Measurements from ENCODE around the gene AGAP3.

The AGAP3 gene

DNA sequence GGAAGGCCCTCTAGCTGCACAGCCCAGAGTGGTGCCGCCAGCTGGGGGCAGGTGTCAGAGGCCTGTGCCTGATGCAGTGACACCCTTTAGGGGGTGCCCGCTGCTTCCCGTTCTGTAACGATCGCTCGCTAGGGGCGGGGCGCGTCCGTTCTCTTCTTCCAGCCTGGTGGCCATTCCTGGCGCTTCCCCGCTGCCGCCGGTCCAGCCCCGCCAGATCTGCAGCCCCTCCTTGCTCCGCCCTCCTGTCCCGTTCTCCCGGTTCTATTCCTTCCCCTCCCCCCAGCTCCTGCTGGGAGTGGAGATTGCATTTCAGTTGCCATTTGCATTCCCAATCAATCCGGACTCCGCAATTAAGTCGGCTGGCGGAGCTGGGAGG is 39.2 kb downstream of the AGAP3 start:
- no peak for DNase-seq

DNA sequence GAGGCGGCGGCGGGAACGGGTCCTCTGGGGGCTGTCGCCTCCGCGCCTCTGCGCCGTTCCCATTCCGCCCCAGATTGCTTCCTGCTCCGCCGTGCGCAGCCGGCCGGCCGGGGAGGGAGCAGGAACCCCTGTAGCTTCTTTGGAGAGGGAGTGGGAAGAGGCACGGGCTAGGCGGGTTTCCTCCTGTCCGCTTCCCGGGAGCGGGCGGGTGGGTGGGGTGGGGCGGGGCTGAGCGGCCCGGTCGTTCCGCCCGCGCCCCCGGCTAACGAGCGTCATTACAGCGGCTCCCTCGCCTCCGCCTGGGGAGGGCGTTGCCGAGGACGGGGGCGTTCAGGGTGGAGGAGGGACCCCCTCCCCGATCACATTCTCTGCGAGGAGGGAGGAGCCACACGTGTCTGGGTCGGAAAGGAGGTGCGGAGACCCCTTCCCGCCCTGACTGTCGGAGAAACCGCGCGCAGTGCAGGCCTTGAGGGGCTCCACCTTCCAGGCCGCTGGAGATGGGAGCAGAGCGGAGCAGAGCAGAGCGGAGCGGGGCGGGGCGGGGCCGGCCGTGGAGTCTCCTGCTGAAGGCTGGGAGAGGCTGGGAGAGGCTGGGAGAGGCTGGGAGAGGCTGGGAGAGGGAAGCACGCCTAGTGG is 39.7 kb downstream of the AGAP3 start:
- no peak for DNase-seq

DNA sequence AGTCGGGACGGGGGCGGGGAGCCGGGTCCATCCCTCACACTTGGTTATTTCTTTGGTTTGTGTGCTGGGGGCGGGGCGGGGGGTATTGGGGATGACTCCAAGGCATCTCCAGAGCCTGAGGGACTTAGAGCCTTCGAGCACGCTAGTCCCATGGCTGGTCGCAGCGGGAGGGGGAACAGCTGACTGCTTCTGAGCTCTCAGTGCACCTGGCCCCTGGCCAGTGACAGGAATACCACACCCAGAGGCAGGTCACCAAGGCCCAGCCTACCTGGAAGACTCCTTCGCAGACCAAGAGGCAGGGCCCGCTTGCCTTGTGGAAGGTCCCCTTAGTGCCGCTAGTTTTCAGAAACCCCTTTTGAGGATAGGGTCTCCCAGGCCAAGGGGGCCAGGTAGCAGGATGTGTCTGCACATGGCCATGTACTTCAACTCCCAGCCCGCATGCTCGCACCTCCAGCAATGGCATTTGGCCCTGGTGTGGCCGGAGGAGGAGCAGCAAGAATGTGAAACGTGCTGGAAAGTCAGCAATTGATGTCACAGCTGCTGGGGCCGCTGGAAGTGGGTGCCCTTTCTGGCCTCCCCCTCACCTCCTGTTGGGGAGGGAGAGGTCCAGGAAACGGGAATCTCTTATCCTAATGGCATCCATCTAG is 40.3 kb downstream of the AGAP3 start:
- no peak for DNase-seq

DNA sequence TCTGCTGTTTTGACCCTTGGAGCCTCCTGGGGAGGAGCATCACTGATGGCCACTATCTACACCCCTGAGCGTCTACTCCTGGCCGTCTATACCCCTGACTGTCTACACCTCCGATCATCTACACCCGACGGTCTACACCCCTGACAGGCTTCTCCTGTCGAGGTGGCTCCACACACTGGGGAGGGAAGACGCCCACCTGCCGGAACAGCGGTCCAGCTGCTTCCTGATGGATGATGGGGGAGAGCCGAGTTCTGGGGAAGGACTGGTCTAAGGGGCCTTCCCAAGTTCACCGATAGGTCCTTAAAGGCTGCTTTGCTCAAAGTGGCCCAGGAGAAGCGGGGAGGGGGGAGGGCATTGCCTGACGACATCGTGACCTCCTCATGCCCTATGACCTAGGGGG is 41.9 kb downstream of the AGAP3 start:
- DNase-seq, result no peak

DNA sequence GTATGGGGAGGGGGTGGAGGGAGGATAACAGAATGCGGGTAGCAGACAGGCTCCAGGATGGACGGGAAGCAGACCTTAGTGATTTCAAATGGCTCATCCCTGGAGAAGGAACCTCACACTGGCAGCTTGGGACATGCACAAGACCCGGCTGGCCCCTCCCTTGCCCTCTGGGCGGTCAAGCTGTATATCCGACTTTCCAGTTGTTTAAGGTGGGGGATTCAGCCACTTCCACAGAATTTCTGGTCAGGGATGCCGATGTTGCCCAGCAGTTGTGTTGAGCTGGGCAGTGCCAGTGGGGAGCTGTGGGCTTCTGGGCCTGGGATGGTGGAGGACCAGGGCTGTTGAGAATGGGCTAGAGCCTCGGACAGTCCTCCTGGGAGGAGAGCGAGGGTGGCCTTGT is 42.4 kb downstream of the AGAP3 start:
- DNase-seq, result no peak

DNA sequence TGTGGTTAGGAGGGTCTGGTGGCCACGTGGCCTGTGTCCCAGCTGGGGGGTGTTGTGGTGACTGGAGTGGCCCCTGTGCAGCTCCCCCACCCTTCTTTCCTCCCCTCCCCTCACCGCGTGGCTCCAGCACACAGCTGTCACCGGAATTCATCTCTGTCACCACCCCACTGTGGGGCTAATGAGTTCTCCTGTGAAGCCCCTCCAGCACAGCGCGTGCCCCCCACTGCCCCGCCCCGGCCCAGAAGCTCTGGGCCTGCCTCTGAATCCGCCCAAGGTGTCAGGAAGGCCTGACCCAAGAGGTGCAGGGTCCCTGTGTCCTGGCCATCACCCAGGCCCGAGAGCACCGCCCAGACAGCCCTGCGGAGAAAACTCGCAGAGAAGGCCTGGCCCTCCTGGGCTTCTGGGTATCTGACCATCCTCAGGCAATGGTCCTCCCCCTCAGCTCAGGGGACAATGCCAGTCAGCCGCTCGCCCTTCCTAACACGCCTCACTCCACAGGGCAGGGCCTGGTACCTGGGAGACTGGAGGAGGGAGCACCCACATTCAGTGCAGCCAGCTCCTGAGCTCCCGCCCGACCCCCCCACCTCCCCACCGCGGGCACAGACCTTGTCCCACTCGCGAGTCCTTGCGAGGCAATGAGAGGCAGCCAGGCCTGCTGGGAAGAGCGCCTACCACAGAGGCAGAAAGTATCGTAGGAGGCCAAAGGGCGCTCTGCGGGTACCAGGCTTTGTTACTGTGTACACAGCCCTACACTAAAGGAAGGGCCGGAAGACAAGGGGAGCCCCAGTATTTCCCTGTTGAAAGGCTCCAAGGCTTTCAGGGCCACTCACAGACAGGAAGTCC is 43.1 kb downstream of the AGAP3 start:
- DNase-seq, result no peak

DNA sequence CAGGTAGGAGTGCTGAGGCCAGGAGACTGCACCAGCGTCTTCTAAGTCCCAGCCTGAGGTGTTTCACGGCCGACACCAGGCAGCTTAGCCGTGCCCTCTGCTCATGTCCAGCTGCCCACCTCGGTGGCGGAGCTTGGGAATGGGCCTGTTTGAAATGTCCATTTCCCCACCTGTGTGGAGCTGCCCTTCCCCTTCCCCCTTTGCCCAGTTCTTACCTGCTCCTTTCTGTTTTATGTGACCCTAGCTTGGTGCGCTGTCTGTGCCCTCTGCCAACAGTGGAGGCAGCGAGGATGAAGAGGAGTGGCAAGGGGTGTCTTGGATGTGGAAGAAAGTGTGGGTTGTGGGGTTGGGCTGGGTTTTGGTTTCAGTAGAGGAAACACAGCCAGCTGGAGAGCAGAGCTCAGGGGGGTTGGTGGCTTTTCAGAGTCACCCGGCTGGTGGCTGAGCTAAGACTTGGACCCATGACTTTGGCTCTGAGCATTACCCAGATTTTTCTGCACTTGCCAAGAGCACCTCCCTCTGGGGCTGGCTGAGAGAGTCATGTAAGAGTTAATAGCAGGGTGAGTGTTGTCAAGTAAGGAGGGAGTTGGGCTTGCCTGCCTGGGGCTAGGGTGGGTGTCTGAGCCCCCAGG is 43.8 kb downstream of the AGAP3 start:
- DNase-seq, result no peak

DNA sequence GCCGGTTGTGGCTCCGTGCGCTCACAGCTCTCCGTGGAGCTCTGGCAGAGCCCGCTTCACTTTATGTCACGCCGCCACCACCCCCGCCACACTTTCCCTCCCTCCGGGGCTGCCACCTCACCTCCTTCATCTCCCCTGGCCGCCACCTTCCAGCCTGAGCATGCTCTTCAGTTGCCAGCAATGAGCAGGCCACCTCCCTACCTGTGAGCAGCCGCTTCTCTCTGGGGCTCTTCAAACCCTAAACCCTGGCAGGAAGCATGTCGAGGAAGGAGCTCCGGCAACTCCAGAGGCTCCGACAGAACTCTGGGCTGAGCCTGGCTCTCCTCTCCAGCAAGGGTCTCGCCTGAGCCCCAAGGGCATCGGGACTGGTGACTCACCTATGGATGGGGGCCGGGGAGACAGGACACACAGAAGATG is 44.5 kb downstream of the AGAP3 start:
- no peak for DNase-seq

DNA sequence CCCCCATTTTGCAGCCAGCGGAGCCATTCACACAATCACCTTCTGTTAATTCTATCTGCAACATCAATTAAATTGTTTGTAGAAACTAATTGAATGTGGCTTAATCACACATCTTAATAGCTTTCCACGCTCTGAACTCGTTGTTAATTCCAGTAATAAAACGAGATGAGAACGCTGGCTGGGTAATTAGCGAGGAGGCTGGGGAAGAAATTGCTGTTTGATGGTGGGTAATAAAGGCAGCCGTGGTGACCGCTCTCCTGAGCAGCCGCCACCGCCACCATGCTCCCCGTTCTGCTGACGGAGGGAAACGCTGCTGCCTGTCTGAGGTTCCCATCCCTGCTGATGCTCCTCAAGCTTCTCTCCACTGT is 44.9 kb downstream of the AGAP3 start:
- DNase-seq, result no peak

DNA sequence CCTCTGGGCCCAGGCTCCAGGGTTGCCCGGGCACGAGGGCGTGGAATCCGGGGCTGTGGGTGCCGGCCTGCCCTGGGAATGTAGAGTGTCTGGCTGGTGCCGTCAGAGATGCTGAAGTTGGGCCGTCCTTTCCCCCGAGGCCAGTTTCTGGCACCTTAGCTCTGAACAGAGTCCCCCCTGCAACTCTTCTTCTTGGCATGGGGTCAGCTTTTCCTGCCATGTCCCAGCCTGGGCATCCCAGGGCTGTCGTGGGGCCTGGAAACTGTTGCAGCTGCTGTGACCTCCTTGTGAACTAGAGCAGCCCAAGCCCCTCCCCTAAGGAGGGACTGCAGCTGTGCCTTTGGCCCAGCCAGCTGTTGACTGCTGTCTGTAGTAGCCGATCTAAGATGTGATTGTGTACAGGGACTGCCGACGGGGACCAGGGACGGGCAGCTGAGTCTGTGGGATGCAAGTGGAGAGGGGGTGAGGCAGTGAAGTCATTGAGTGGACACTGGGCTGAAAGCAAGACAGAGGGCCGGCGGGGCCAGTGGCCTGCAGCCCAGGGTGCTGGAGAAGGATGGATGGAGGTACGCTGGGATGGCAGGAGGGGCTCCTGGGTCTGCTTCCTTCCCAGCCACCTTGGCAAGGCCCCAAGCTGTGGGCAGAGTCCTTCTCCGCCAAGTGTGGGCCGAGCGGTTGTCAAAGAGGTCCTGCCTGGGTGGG is 45.5 kb downstream of the AGAP3 start:
- no peak for DNase-seq

DNA sequence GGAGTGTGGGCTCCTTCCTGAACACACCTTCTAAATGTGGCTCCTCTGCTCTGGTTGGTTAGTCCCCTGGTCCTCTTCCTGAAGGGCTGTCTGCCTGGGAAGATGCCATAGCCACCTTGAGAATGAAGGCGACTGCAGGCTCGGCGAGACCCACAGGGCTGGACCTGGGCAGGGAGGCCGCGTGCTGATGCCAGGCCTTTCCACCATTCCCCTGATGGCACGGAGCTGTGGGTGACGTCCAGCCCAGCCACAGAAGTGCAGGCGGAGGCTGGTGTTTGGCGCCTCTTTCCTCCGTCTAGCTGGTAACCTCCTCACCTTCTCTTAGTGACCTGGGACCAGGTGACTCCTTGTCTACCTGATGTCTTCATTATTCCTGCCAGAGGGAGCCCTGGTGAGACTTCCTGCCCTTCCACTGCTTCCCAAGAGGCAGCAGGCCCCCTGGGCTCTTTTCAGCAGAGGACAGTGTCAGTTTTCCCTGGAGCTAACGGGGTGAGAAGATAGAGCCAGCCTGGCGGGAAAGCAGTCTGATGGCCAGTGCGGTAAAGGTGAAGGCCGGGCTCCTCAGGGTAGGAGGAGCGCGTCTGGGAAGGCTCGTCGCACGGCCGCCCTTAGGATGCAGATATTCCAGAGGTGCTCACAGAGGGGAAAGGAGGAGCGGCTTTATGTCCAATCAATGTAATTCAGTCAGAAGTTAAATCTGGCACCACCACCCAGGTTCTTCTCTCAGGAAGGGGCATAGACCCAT is 46.4 kb downstream of the AGAP3 start:
- no peak for DNase-seq

DNA sequence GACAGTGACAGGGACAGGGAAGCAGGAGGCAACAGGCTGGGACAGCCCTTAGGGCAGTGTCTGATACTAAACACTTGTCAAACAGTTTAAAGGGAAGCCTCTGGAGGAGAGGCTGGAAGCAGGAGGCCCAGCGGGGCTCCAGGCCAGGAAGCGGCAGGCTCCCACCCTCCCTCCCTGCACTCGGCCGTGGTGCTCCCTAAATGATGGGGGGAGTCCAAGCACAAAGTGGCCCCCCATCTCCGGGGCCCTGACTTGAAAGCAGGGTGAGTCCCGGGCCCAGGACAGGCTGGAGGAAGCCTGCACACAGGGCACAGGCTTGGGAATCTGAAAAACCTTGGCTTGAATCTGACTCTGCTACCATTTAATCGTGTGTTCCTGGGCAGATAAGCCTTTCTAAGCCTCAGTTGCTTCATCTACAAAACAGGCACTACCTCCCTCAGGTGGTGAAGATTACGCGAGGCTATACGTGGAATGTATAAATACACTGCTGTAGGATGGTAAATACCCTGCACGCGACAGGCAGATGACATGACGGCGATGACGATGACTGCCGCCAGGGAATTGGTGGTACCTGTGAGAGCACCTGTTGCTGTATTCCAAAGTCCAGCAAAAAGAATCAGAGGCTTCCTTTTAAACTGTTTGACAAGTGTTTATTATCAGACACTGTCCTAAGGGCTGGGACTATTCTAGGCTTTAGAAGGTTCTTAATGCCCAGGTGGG is 47.2 kb downstream of the AGAP3 start:
- no peak for DNase-seq

DNA sequence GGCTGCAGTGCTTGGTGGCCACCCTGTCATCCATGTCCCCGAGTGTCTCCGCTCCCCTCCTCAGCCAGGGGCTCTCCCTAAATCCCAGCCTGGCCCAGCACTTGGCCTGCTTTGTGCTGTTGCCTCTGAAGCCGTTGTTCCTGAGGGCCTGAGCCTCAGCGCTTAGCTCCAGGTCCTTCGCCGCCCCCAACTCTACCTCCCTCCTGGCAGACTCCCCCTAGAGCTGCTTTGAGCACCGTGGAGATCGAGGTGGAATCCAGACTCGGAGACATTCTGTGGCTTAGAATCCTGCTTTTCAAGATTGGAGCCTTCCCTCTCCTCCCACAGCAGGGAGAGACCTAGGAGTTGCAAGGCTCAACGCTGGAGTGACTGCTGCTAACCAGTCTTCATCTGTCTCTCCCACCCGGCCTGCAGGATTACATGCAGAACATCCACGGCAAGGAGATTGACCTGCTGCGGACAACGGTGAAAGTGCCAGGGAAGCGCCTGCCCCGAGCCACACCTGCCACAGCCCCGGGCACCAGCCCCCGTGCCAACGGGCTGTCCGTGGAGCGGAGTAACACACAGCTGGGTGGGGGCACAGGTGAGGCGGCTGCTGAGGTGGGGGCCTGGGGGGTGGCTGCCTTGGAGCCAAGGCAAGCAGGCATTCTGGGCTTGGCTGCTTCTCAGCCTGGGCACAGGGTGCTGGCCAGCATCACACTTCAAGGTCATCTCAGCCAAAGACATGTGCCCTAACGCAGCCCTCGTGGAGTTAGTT is 47.9 kb downstream of the AGAP3 start:
- no peak for DNase-seq

DNA sequence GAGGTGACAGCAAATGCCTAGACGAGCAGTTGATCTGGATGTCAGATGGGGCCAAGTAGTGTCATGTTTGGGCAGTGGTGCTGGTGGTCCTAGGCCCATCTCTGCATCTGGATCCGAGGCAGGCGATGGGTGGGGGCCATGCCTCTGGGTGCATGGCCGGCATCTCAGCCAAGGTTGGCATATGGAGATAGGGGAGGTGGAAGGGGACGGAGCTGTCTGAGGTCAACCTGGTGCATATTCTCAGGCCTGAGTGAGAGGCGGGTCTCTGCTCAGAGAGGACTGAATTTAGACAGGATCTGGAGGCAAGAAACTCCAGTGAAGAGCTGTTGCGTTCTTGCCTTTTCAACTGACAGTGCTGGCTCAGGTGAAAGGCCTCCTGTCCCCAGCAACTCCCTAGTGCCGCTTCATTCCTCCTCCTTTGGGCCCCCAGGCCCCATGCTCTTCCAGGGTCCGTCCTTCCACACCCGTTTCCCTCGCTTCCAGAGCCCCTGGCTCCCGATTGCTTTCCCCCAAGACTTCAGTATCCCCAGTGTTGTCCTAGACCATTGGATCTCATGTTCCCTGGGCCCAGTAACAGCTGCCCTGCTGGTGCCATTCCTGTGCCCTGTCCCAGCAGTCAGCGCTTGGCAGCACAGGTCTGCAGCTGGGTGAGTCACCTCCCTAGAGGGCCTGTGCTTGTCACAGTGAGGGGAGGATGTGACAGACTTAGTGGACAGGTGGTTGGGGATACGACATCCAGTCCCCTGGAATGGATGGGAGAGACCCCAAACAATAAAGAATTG is 48.7 kb downstream of the AGAP3 start:
- DNase-seq, result no peak

DNA sequence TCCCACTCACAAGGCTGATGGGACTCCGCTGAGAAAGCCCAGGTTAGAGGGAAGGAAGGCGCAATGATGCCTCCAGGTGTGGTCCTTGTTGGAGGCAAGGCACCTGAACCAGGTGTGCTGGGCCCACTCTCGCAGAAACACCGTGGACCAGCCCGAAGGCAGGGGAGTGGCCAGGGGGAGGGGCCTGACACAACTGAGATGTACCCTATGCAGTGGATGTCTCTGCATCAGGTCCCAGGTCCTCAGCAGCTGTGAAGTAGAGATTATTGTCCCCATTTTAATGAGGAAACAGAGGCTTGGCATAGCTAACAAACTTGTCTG is 49.2 kb downstream of the AGAP3 start:
- no peak for DNase-seq

DNA sequence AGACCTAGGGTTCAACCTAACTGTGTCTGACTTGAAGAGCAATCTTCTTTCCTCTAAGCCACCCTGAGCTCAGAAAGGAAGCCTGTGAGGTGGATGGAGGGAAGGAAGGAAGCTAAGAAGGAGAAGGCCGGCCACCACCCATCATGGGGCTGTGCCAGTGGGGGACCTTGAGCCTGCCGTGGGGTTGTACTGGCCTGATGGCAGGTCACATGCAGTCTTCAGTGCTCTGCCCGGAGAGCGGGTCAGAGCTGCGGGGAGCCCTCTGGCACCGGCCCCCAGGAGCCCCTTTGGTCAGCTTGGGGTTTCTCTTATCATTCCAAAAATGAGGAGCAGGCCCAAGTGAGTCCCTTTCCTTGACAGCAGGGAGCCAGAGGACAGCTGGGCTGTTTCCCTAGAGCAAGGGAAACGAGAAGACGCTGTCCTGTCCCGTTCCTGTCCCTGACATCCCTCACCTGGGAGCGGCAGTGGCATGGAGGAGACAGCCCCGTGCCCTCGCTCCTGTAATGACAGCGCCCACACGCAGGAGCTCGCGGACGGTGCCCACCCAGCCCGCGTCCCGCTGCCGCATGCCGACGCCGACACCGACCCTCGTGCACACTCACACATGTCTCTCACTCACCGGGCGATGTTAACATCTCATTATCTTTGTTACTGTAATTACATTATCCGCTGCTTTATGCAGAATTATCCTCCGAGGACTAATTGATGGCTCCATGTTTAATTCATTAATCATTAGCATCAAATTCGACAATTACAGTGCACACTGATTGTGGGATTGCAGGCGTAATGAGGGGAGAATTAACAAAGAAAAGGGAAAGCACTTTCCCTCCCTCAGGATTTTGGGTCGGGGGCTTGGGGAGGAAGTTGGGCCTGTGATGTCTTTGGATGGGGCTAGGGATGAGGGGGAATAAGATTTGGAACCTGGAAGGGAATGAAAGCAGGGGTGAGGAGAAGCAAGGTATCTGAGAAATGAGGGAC is 49.9 kb downstream of the AGAP3 start:
- DNase-seq, result no peak

DNA sequence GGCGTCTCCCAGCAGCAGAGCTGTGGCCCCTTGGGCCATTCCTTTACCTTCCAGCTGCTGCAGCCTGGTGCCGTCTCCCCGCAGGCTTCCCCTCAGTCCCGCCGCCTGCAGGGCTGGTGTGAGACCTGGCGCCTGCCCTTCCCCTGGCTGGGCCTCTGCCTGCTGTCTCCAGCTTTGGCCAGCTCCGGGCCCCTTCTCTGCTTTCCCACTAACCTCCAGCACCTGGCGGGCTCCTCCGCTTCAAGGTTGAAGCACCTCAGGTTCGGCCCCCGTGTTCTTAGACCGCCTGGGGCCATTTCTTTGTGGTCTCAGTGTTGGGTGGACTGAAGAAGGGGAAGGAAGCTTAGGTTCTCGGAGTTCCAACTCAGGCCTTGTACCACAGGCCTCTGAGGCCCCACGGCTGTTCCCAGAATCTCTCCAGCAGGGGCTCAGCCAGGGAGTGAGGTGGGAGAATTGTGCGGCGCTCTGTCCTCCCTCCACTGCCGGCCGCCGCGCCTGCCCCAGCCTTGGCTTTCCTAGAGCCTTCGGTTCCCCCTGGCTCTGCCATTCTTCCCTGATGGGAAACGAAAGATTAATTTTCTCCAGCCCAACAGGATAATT is 50.9 kb downstream of the AGAP3 start:
- no peak for DNase-seq

DNA sequence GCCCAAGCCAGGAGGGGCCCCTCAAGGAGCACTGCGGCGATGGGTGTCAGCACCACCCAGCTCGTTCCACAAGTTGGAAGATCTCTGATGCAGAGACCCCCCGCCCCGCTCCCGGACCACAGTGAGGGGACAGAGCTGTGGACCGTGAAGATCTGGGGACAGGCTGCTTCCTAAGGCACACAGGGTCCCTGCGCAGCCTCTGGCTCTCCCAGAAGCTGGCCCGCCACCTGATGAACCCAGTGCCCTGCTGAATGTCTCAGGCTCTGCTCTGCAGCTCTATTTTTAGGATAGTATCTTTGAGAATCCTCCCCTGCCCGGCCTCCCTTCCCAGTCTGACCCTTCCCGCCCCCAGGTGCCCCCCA is 51.5 kb downstream of the AGAP3 start:
- DNase-seq, result no peak
